Measurements from ENCODE around the gene AK2.

Gene AK2

DNA sequence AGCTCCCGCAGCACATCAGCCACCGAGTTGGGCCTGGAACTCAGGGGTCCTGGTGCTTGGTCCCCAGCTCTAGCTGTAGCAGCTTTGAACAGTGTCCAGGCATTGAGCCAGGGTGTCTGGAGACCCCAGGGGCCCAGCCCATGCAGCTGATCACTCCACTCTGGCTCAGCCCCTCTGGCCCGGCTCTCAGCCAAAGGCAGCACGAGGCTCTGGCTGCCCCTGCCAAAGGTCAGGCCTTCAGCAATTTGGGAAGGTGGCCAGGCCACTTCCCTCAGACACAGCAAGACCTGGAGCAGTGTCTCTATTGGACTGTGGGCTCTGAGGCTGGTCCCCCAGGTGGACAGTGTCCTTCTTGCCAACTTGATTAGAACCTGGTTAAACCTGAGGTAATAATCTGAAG, 37.7 kb downstream of the AK2 start:
- ChIA-PET POLR2A (interaction anchor here (0.6 to 1.1 kb wide), 2 partner anchors 34 to 40 kb away, joined by 4 read pairs; partner anchors contain the start of gene RNF19B), CTCF (no interaction called here)
- Histone ChIP-seq H3K4me1 (ENCODE audit: control insufficient read depth, insufficient read depth, low read length) (no peaks in the 10 kb centered on the region), H3K36me3 (ENCODE audit: control insufficient read depth in 2 of 2, insufficient read depth in 1 of 2, low read length in 2 of 2) (peaks cover 0 to 14% of the 10 kb centered on the region in 2 experiments; a peak in 1 of 3 replicates), H3K27ac (ENCODE audit: extremely low read depth, low read depth, low read length) (no peak overlapping the region), H3K4me3 (ENCODE audit: low read depth, low read length) (no peak overlapping the region), H3K9me3 (ENCODE audit: control insufficient read depth, insufficient read depth, low read depth, low read length) (no peaks in the 10 kb centered on the region)
- TF ChIP-seq, protein P1, sequence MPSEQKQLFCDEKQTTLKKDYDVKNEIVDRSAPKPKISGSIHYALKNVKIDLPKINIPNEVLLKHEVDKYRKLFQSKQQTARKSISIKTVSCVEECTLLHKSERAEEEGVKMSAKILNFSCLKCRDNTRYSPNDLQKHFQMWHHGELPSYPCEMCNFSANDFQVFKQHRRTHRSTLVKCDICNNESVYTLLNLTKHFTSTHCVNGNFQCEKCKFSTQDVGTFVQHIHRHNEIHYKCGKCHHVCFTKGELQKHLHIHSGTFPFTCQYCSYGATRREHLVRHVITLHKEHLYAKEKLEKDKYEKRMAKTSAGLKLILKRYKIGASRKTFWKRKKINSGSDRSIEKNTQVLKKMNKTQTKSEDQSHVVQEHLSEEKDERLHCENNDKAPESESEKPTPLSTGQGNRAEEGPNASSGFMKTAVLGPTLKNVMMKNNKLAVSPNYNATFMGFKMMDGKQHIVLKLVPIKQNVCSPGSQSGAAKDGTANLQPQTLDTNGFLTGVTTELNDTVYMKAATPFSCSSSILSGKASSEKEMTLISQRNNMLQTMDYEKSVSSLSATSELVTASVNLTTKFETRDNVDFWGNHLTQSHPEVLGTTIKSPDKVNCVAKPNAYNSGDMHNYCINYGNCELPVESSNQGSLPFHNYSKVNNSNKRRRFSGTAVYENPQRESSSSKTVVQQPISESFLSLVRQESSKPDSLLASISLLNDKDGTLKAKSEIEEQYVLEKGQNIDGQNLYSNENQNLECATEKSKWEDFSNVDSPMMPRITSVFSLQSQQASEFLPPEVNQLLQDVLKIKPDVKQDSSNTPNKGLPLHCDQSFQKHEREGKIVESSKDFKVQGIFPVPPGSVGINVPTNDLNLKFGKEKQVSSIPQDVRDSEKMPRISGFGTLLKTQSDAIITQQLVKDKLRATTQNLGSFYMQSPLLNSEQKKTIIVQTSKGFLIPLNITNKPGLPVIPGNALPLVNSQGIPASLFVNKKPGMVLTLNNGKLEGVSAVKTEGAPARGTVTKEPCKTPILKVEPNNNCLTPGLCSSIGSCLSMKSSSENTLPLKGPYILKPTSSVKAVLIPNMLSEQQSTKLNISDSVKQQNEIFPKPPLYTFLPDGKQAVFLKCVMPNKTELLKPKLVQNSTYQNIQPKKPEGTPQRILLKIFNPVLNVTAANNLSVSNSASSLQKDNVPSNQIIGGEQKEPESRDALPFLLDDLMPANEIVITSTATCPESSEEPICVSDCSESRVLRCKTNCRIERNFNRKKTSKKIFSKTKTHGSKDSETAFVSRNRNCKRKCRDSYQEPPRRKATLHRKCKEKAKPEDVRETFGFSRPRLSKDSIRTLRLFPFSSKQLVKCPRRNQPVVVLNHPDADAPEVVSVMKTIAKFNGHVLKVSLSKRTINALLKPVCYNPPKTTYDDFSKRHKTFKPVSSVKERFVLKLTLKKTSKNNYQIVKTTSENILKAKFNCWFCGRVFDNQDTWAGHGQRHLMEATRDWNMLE (tag by site-specific recombination; conservative IDR thresholded peaks at IDR 0.05; ENCODE audit: low read depth), result no peak
- TF ChIP-seq ZNF155 (tag by site-specific recombination; IDR thresholded peaks at IDR 0.05), result no peak
- TF ChIP-seq TCF7L2 (IDR thresholded peaks at IDR 0.05; ENCODE audit: borderline replicate concordance, low read depth, low read length), result no peak
- TF ChIP-seq, protein P2, sequence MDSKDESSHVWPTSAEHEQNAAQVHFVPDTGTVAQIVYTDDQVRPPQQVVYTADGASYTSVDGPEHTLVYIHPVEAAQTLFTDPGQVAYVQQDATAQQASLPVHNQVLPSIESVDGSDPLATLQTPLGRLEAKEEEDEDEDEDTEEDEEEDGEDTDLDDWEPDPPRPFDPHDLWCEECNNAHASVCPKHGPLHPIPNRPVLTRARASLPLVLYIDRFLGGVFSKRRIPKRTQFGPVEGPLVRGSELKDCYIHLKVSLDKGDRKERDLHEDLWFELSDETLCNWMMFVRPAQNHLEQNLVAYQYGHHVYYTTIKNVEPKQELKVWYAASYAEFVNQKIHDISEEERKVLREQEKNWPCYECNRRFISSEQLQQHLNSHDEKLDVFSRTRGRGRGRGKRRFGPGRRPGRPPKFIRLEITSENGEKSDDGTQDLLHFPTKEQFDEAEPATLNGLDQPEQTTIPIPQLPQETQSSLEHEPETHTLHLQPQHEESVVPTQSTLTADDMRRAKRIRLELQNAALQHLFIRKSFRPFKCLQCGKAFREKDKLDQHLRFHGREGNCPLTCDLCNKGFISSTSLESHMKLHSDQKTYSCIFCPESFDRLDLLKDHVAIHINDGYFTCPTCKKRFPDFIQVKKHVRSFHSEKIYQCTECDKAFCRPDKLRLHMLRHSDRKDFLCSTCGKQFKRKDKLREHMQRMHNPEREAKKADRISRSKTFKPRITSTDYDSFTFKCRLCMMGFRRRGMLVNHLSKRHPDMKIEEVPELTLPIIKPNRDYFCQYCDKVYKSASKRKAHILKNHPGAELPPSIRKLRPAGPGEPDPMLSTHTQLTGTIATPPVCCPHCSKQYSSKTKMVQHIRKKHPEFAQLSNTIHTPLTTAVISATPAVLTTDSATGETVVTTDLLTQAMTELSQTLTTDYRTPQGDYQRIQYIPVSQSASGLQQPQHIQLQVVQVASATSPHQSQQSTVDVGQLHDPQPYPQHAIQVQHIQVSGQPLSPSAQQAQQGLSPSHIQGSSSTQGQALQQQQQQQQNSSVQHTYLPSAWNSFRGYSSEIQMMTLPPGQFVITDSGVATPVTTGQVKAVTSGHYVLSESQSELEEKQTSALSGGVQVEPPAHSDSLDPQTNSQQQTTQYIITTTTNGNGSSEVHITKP (tag by site-specific recombination; IDR thresholded peaks at IDR 0.05), result no peak
- TF ChIP-seq, protein P3, sequence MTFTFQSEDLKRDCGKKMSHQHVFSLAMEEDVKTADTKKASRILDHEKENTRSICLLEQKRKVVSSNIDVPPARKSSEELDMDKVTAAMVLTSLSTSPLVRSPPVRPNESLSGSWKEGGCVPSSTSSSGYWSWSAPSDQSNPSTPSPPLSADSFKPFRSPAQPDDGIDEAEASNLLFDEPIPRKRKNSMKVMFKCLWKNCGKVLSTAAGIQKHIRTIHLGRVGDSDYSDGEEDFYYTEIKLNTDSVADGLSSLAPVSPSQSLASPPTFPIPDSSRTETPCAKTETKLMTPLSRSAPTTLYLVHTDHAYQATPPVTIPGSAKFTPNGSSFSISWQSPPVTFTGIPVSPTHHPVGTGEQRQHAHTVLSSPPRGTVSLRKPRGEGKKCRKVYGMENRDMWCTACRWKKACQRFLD (tag by site-specific recombination; IDR thresholded peaks at IDR 0.05), result no peak
- TF ChIP-seq, protein P4, sequence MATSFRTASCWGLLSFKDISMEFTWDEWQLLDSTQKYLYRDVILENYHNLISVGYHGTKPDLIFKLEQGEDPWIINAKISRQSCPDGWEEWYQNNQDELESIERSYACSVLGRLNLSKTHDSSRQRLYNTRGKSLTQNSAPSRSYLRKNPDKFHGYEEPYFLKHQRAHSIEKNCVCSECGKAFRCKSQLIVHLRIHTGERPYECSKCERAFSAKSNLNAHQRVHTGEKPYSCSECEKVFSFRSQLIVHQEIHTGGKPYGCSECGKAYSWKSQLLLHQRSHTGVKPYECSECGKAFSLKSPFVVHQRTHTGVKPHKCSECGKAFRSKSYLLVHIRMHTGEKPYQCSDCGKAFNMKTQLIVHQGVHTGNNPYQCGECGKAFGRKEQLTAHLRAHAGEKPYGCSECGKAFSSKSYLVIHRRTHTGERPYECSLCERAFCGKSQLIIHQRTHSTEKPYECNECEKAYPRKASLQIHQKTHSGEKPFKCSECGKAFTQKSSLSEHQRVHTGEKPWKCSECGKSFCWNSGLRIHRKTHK (tag by site-specific recombination; IDR thresholded peaks at IDR 0.05), result no peak
- no peak for TF ChIP-seq ZNF10 (tag by site-specific recombination; IDR thresholded peaks at IDR 0.05)
- TF ChIP-seq, protein P5, sequence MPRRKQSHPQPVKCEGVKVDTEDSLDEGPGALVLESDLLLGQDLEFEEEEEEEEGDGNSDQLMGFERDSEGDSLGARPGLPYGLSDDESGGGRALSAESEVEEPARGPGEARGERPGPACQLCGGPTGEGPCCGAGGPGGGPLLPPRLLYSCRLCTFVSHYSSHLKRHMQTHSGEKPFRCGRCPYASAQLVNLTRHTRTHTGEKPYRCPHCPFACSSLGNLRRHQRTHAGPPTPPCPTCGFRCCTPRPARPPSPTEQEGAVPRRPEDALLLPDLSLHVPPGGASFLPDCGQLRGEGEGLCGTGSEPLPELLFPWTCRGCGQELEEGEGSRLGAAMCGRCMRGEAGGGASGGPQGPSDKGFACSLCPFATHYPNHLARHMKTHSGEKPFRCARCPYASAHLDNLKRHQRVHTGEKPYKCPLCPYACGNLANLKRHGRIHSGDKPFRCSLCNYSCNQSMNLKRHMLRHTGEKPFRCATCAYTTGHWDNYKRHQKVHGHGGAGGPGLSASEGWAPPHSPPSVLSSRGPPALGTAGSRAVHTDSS (tag by site-specific recombination; IDR thresholded peaks at IDR 0.05), result no peak
- no peak for TF ChIP-seq MEIS1 (CRISPR knock-in tag; IDR thresholded peaks at IDR 0.05; ENCODE audit: borderline replicate concordance)
- TF ChIP-seq ZNF707 (tag by site-specific recombination; IDR thresholded peaks at IDR 0.05), result no peak

DNA sequence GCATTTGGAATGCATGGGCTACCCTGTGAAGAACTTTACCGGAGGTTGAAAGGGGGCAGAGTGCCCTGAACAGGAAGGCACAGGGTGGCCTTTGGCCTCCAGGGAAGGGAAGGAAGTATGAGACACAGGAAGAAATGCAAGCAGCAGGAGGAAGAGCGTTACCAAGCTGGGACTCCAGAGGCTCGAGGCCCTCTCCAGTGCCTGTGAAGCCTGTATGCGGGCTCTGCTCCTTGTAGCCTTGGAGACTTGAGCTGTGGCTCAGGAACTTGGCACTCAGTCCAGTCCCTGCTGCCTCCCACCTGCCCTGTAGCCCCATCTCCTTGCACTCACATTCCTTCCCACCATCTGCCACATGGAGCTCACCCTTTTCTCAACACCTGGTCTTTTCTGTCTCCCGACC, 38.6 kb downstream of the AK2 start:
- POLR2A ChIA-PET, result interaction anchor here (1.1 kb wide), 1 partner anchor 33 kb away, joined by 4 read pairs; the partner anchor contains the start of gene RNF19B
- Histone ChIP-seq H3K4me3 (ENCODE audit: low read depth, low read length) (no peak overlapping the region), H3K9me3 (ENCODE audit: control insufficient read depth, insufficient read depth, low read depth, low read length) (no peaks in the 10 kb centered on the region), H3K36me3 (ENCODE audit: control insufficient read depth in 2 of 2, insufficient read depth in 1 of 2, low read length in 2 of 2) (peaks cover 0 to 14% of the 10 kb centered on the region in 2 experiments; a peak in 1 of 3 replicates), H3K27ac (ENCODE audit: extremely low read depth, low read depth, low read length) (no peak overlapping the region), H3K4me1 (ENCODE audit: control insufficient read depth, insufficient read depth, low read length) (no peaks in the 10 kb centered on the region)
- CTCF ChIA-PET, result interaction anchor here (0.6 kb wide), 1 partner anchor 156 kb away, joined by 3 read pairs; no protein-coding TSS in a partner anchor
- TF ChIP-seq ZNF121 (tag by site-specific recombination; IDR thresholded peaks at IDR 0.05) (no peak), ZNF600 (tag by site-specific recombination; IDR thresholded peaks at IDR 0.05) (0 out of 2 replicates have a peak, but pooled peaks have one; percentile 40)

All from HEK293 (cell line).